ACHN (cell line): ENCODE results near the gene ORAI2.
"Not testable (repeated sequence)": the region's sequence is repeated elsewhere in the genome, so short reads cannot be mapped to it uniquely, and the experiment has no call there.

Experiments
- DNase-seq: peaks from one replicate; pipeline ENCODE4 v3.0.0-alpha.2; 2015
- in situ Hi-C: cut with HindIII; loops from 2 replicates; pipeline ENCODE4 v1.10.0; 2017; ENCODE audit warnings: low sequenced_read_pairs, low pct_ligation_motif_present, low pct_unique_long_range_greater_than_20kb

The ORAI2 gene

DNA sequence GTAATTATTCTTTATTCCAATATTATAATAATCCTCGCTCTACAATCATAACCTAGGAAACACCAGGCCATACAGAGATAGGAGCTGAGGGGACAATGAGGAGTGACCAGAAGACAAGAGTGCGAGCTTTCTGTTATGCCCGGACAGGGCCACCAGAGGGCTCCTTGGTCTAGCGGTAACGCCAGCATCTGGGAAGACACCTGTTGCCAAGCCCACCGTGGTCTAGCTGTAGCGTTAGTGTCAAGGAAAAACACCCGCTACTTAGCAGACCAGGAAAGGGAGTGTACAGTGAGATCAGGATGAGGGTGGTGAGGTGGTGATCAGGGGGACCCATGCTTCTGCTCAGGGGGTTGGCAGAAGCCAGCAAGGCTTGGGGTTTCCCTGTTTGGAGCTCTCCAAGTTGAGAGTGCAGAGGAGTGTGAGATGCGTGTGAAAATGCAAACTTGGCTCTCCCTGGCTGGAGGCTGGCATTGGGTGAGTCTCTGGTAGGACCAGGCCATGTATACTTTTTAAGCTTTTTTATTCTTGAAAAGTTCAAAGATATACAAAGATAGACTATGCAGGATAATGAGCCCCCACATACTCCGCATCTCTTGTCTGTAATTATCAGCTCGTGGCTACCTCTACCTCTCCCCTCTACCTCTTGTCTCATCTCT, 46.7 kb downstream of the ORAI2 start:
- in situ Hi-C loops, DNase-seq: not testable (repeated sequence)

DNA sequence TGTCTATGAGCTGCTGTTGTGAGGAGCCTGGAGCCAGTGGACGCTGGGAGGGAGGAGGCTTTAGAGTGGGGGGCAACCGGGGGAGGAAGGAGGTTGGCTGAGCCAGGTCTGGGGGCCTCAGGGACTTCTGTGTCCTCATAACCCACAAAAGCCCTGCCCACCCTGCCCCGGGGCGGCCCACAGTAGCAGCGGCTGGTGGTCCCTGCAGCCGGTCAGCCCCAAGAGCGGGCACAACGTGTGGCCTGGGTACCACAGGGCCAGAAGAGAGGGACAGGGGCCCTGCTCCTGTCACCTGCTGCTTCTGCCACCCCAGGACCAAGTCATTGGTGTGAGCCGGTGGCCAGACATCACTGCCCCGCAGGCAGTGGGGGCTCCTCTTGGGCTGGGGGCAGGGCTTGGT, 48.6 kb downstream of the ORAI2 start:
- in situ Hi-C loops = not testable (repeated sequence)

DNA sequence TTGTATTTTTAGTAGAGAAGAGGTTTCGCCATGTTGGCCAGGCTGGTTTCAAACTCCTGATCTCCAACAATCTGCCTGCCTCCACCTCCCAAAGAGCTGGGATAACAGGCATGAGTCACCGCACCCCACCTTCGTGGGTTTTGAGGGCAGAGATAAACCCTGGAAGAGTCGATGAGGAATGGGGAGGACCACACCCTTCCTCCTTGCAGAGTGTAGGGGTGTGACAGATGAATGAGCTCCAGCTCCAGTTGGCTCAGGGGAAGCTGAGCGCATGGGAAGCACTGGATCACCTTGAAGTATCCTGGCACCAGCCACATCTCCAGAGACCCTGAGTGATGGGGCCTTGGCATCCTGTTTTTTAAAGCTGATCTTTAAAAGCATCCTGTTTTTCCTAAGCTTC, 50.9 kb downstream of the ORAI2 start:
- in situ Hi-C loops, DNase-seq: not testable (repeated sequence)

More for the DNA sequence above, 48.6 kb downstream of the ORAI2 start:
- DNase-seq = not testable (repeated sequence)

DNA sequence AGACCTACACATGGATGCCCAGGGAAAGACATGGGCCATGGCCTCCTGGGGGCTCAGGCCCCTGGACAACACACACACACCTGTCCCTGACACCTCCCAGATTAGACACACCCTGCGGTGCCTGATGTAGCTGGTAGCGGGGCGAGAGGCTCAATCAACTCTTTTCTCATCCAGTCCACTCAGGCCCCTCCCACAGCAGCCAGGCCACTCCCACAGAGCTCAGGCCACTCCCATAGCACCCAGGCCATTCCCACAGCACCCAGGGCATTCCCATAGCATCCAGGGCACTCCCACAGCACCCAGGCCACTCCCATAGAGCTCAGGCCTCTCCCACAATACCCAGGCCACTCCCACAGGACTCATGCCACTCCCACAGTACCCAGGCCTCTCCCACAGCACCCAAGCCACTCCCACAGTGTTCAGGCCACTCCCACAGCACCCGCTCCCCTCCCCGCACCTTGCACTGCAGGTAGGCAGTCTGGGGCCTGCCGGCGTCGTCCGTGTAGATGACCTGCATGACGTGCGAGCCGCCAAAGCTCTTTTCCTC, 57.2 kb downstream of the ORAI2 start:
- DNase-seq, in situ Hi-C loops: not testable (repeated sequence)

DNA sequence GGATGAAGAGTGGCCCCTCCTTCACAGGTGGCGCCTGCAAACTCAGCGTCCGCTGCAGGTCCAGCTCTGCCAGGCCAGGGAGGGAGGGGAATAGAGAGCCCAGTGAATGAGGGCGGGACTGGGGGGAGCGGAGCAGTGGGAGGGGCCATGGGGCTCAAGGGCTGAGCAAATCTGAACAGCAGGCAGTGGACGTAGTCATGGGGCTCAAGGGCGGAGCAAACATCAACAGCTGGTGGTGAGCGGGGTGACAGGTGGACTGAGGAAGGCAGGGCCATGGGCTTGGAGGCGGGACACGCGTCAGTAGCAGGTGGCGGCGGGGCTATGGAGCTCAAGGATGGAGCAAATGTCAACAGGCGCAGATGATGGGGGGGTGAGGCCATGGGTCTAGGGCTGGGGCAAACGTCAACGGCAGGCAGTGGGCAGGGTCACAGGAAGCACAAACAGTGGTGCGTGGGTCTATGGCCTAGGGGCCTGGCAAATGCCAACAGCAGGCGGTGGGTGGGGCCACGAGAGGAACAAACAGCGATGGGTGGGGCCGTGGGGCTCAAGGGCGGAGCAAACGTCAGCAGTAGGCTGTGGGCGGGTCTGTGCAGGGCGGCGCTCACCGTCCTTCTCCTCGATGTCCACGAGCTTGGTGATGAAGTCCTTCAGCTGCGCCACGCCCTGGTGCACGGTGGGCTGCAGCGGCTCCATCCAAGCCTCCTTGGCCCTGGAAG, 60.0 kb downstream of the ORAI2 start:
- DNase-seq, in situ Hi-C loops: not testable (repeated sequence)

DNA sequence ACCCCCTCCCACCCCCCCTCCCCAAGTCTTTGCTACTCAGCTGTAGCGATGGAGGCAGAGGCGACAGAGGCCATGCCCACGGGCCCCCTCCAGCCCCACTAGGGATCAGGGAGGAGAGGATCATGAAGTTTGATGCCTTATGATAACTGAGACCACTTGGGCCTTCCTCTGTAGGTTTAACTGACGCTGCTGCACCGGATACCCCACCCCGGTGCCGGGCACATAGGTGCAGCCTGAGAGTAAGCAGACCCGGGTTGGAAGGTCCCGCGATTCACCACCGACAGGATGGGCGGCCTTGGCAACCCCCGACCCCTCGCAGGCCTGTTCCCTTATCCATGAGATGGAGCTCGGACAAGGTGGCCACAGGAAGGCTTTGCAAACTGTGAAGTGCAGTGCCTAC, 60.7 kb downstream of the ORAI2 start:
- in situ Hi-C loops, DNase-seq: not testable (repeated sequence)

DNA sequence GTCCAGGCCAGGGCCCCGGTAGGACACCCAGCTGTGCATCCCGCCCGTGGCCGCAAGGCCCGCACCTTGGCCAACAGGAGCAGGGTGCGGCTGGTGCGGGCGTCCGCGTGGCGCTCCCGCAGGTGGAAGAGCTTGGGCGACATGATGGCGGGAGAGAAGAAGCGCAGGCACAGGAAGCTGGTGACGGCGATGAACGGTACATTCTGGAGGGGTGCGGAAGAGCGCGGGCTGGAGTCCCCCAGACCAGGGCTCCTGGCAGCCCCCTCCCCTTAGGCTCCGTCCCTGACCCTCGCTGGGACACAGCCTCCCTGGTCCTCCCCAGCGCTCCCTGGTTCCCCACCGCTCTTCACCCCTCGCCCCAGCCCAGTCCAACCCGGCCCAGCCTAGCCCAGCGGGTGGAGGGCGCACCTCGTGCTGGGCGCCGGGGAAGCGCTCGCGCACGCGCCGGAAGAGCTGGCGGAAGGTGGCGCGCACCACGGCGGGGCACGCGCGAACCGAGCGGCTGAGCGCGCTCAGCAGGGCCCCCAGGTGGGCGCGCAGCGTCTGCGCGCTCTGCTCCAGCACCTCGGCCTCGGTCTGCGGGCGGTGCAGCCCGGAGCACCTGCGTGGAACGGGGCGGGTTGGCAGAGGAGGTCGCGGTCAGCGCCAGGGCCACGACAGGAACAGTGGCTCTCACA, 61.2 kb downstream of the ORAI2 start:
- in situ Hi-C loops = not testable (repeated sequence)

DNA sequence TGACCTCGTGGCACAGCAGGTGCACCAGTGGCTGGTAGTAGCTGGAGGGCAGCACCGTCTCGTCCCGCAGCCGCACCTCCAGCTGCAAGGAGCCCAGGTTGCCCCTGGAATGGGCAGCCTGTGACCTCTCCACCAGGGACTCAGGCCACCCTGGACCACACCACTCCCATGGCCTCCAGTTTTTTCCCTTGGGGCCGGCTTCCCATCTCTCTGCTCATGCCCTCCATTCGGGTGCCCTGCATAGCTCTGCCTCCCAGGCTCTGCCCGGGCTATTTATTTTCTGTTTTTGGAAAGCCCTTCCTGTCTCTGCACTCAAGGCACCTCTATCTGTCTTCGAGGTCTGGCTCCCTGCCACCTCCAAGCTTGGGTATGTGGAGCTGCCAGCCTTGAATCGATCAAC, 63.5 kb downstream of the ORAI2 start:
- DNase-seq, in situ Hi-C loops: not testable (repeated sequence)

More for the DNA sequence above, 61.2 kb downstream of the ORAI2 start:
- not testable (repeated sequence) for DNase-seq

DNA sequence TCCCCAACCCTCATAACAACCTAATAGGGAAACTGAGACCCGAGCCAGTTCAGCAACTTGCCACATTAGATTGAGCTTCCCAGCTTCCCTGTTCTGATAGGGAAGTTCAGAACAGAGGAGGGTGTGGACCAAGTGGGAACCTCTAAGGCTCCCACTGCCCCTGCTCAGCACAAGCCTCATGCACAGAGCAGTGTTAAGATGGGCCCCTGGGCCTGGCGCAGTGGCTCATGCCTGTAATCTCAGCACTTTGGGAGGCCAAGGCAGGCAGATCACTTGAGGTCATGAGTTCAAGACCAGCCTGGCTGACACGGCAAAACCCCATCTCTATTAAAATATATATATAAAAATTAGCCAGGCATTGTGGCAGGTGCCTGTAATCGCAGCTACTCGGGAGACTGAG, 63.9 kb downstream of the ORAI2 start:
- in situ Hi-C loops, DNase-seq: not testable (repeated sequence)

DNA sequence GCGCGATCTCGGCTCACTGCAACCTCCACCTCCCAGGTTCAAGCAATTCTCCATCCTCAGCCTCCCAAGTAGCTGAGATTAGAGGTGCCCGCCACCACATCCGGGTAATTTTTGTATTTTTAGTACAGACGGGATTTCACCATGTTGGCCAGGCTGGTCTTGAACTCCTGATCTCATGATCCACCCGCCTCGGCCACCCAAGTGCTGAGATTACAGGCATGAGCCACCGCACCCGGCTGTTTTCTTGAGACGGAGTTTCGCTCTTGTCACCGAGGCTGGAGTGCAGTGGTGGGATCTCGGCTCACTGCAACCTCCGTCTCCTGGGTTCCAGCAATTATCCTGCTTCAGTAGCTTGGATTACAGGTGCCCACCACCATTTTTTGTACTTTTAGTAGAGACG, 64.9 kb downstream of the ORAI2 start:
- DNase-seq, in situ Hi-C loops: not testable (repeated sequence)

DNA sequence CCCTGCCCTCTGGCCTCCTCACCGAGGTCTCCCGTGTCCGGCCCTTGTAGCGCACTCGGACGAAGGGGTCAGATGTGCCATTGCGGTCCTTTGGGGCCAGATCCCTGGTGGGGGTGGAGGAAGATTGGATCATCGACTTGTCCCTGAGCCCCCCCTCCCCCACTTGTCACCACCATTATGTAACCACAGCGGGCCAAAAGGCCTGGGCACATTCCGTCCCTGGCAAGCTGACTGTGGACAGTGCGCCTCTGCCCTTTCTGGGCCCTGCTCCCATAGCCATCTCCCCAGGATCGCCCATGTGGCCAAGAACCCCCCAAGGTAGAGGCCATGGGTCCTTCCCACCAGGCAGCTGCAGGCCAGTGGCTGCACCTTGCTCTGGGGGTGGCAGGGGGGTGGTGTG, 69.8 kb downstream of the ORAI2 start:
- in situ Hi-C loops, DNase-seq: not testable (repeated sequence)

DNA sequence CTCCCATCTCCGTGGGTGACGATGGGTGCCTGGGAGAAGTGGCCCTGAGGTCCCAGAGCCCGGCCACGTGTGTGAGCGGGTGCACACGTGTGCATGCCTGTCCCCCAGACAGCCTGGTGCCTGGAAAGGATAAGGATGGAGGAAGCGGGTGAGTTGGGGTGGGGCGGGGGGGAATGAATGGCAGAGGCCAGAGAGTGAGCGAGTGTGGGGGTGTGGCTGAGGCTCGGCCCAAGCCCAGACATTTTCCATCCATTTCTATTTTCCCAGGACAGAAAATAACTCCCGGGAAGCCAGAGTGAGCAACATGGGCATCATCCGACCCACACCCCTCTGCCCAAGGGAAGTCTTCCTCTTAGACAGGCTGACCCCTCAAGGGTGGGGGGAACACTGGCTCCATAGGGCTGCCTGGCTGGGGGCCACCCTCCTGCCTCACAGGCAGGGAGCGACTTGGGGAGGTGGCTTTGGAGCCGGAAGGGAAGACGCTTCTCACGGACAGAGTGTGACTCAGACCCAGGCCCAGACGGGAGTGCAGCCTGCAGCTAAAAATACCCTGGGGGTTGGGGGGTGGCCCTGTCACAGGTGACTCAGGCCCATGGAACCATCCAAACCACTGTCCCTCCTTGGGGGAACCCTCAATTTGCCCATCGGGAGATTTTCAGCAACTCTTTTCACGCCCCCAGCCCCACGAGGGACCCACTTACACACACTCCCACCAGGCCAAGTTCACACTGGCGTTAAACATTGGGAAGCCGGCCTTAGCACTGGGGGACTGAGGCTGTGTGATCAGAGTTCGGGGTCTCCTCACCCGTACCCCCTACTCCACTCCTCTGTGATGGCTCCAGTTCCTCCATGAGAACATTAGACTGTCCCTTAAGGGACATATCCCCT, 72.2 kb downstream of the ORAI2 start:
- in situ Hi-C loops, DNase-seq: not testable (repeated sequence)
